AG09309 (cell line): ENCODE data around the gene ANXA3.
"Not testable (repeated sequence)": the region's sequence is repeated elsewhere in the genome, so short reads cannot be mapped to it uniquely, and the experiment has no call there.

Experiments
- DNase-seq: peaks from one replicate; pipeline ENCODE4 v3.0.0-alpha.2; 2010; ENCODE audit warnings: low read depth
- H3K4me3 ChIP-seq: 2 replicates; pipeline ENCODE4 v1.5.1; 2011; ENCODE audit warnings: mild to moderate bottlenecking, low read depth, low read length, moderate library complexity; ENCODE audit not compliant: control insufficient read depth
- TF ChIP-seq, protein P1 (sequence below): IDR thresholded peaks from 2 replicates; pipeline ENCODE4 v1.5.1; 2011; ENCODE audit warnings: mild to moderate bottlenecking, low read depth, low read length, inconsistent platforms; ENCODE audit not compliant: insufficient read depth, control insufficient read depth; ENCODE audit errors: missing control alignments

The ANXA3 gene

DNA sequence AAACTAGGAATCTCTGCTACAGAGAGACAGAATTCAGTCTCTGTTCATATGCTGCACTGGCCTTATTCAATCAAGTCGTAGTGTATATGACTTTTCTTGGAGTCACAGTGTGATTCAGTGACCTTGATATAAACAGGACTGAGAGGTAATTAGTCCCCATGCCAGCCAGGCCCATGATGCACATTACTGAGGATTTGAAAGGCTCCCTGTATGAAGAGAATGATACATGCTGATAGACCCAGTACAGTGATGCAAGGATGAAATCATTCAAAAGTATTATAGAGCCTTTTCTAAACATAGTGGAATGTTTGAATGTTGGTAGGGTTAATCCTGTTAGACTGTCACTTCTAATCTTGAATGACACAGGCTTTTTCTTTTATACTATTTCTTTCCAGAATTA lies 34.1 kb downstream of the ANXA3 start:
- DNase-seq, result no peak
- TF ChIP-seq, protein P1, sequence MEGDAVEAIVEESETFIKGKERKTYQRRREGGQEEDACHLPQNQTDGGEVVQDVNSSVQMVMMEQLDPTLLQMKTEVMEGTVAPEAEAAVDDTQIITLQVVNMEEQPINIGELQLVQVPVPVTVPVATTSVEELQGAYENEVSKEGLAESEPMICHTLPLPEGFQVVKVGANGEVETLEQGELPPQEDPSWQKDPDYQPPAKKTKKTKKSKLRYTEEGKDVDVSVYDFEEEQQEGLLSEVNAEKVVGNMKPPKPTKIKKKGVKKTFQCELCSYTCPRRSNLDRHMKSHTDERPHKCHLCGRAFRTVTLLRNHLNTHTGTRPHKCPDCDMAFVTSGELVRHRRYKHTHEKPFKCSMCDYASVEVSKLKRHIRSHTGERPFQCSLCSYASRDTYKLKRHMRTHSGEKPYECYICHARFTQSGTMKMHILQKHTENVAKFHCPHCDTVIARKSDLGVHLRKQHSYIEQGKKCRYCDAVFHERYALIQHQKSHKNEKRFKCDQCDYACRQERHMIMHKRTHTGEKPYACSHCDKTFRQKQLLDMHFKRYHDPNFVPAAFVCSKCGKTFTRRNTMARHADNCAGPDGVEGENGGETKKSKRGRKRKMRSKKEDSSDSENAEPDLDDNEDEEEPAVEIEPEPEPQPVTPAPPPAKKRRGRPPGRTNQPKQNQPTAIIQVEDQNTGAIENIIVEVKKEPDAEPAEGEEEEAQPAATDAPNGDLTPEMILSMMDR, result no peak

DNA sequence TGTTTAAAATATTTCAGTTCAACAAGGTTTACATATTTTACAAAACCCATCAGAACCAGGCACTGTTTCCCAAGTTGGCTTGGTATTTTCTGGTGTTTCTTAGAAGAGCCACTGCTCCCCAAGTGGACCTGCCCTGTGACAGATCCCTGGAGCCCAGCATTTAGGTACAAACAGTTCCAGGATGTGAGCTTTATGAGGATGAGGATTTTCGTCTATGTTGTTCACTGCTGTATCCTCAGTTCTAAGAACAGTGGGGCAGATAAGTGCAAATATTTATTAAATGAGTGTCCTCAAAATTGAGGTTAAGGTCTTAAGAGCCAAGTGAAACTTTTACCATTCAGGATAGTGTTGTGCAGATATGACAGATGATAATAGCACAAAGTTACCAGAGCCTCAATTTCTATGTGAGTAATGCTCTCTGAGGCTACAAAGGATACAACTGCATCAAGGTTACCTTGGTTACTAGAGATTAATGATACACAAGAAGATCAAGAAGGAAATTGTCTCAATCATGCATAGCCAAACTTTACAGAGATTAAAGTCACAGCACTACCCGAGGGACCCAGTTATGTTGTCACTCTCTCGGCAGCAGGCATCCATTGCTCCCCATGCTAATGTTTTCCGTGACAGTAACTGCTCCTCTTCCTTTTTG lies 37.5 kb downstream of the ANXA3 start:
- TF ChIP-seq, protein P1, result no peak
- no peak for DNase-seq
- no peak overlapping the region for H3K4me3 ChIP-seq

More for the DNA sequence above, 34.1 kb downstream of the ANXA3 start:
- no peak overlapping the region for H3K4me3 ChIP-seq

DNA sequence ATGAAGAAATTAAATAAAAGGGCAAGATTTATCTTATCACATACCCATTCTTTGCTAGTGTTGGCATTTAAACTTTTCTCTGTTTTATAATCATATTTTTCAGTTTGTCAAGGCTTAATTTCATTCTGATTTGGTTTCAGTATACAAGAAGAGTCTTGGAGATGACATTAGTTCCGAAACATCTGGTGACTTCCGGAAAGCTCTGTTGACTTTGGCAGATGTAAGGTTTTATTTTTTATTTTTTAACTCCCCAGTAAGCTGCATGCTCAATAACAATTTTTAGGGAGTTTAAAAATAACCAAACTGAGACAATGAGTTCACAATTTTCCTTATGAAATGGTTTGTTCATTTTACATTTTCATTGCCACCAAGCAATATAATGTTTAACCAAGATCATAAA lies 39.8 kb downstream of the ANXA3 start:
- H3K4me3 ChIP-seq, result no peak overlapping the region
- TF ChIP-seq, protein P1, result no peak
- DNase-seq, result no peak

DNA sequence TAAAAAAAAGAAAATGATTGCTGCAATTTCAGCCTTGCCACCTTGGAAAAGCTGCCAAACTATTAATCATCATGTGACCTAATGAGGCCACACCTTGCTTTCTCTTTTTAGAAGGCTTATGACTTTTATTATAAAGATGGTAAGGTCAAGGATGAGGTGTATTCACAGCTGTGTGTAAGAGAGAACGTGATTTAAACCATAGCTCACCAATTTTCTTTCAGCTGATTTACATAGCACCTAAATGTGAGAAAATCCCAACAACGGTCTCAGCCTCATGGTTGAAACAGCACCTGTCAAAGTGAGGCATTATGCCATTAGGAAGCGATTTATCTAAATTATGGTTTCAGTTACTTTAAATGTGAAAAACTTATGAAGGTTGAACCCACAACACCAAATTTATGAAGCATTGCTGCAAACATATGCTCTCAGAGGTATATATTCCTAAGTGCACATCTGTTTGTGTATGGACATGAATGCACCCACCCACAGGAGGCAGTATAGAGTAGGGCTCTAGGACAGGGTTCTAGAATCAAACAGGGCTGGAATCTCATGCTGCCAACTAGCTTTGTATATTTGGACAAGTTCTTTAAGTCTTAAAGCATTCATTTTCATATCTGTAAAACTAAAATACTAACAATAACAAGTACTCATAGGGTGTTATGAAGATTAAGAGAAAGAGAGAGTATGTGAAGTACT lies 40.7 kb downstream of the ANXA3 start:
- DNase-seq, result no peak
- no peak overlapping the region for H3K4me3 ChIP-seq
- TF ChIP-seq, protein P1, result peak; percentile 26

DNA sequence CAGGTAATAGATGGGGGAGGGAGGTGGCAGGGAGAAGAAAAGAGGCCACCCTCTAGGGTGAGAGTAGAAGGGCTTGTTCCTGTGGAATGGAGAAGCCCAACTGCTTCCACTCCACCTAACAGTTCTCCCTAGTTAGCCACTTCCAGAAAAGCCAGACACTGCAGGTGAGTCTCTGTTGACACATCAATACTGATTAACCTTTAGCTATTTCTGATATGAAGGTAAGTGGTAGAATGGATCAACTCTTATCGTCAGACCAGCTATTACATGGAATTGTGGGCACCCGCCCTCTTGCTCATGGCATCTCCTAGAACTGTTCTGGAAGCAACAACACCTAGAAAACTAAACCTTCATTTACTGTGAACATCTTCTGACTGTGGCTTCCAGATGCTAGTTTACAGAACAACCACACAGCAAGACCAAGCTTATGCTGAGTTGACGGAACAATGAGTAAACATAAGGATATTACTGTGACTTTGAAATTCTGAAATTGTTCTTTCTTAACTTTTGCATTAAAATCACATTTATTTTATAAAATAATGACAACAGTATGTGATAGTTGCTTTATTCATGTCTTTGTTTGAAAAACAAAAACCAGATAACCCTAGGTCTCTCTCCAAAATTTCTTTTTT lies 44.7 kb downstream of the ANXA3 start:
- TF ChIP-seq, protein P1, result no peak
- DNase-seq, result no peak
- H3K4me3 ChIP-seq, result no peak overlapping the region

DNA sequence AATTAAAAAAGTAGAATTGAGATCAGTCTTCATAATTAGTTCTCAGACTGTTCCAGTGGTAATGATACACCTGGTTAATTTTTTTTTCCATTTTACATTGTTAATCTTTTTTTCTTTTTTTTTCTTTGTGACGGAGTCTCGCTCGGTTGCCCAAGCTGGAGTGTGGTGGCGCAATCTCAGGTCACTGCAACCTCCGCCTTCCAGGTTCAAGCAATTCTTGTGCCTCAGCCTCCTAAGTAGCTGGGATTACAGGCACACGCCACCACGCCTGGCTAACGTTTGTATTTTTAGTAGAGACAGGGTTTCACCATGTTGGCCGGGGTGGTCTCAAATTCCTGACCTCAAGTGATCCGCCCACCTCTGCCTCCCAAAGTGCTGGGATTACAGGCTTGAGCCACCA lies 46.9 kb downstream of the ANXA3 start:
- not testable (repeated sequence) for DNase-seq

DNA sequence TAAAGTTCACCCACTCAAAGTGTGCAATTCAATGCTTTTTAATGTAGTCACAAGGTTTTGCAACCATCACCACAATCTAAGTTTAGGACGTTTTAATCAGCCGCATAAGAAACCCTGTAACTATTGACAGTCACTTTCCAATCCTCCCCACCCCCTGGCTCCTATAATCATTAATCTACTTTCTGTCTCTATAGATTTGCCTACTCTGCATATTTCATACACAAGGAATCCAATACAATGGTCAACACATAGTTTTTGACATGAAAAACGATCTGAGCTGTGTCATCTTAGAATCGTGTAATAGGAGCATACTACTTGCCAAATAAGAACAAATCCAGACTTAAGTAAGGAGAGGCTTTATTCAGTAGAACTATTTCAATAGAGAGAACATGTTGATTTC lies 47.6 kb downstream of the ANXA3 start:
- no peak for DNase-seq
- TF ChIP-seq, protein P1, result no peak
- no peak overlapping the region for H3K4me3 ChIP-seq

More for the DNA sequence above, 46.9 kb downstream of the ANXA3 start:
- not testable (repeated sequence) for H3K4me3 ChIP-seq
